Astrocyte (in vitro differentiated cells and primary cell): ENCODE data around the gene TRPM3.
A peak's percentile ranks its signal among the peaks of the same experiment; 100 is the strongest.

Experiments used
- EZH2 ChIP-seq: IDR thresholded peaks from 2 replicates; pipeline ENCODE4 v1.6.1; 2012; ENCODE audit warnings: mild to moderate bottlenecking, low read length, inconsistent platforms; ENCODE audit not compliant: insufficient read depth
- TF ChIP-seq, protein P1 (sequence below): IDR thresholded peaks from 2 replicates; pipeline ENCODE4 v1.5.1; 2011; ENCODE audit warnings: low read depth, mild to moderate bottlenecking, inconsistent platforms, low read length, moderate library complexity; ENCODE audit not compliant: insufficient read depth

DNA sequence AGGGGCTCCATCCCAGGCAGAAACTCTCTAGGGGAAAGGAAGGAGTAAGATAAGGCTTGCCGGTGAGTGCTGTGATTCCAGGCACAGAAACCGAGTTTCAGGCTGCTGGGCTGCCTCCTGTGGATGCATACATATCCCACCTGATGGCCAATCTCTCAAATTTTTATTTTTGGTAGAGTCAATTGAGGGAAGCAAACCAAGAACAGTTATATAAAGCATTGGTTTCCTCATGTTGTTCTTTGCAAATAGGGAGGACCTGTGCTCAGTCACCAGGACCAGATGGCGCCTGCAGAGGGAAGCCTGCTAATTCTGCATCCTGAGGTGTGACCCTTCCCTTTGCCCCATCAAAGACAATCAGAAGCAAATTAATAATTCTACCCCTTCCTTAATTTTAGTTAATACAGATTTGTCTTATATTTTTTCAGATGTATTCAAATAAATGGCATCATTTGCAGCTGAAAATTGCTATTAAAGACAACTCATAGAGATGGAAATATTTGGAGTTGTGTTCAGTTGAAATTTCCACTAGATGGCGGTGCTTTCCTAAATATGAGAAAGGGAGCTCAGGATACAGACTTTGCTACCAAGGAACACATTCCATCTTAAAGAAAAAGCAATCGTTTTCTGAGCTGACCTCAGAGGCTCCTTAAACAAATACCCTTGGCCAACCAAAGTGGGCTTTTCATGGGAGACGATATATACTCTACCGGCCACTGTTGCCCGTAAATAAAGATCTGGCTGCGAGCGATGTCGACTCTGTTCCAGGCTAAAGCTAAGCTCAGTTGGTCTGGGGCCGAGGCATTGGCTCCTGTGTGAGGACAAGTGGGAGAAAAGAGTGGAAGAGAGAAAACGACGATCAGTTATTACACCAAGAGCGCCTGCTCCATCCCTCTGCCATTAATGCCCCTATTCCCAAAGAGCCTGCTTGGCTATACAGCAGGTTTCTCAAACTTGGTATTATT lies 481.3 kb downstream of the TRPM3 start:
- TF ChIP-seq EZH2: no peak
- TF ChIP-seq, protein P1, sequence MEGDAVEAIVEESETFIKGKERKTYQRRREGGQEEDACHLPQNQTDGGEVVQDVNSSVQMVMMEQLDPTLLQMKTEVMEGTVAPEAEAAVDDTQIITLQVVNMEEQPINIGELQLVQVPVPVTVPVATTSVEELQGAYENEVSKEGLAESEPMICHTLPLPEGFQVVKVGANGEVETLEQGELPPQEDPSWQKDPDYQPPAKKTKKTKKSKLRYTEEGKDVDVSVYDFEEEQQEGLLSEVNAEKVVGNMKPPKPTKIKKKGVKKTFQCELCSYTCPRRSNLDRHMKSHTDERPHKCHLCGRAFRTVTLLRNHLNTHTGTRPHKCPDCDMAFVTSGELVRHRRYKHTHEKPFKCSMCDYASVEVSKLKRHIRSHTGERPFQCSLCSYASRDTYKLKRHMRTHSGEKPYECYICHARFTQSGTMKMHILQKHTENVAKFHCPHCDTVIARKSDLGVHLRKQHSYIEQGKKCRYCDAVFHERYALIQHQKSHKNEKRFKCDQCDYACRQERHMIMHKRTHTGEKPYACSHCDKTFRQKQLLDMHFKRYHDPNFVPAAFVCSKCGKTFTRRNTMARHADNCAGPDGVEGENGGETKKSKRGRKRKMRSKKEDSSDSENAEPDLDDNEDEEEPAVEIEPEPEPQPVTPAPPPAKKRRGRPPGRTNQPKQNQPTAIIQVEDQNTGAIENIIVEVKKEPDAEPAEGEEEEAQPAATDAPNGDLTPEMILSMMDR: peak; percentile 65
